A549 (cell line): ENCODE data around the gene CDHR5.

Source experiments
- HOXA7 ChIP-seq: fragments of 250-450 bp; sonication (Bioruptor Pico); IDR thresholded peaks from 2 replicates; pipeline ENCODE4 v1.5.0; 2020; ENCODE audit warnings: mild to moderate bottlenecking, moderate library complexity
- NFE2L2 ChIP-seq: fragments of 150-350 bp; conservative IDR thresholded peaks from 2 replicates; pipeline ENCODE4 v1.6.1; 2014; ENCODE audit warnings: low read length
- POLR2A ChIP-seq: IDR thresholded peaks from 2 replicates; pipeline ENCODE4 v1.6.1; 2012; ENCODE audit warnings: mild to moderate bottlenecking, low read length
- TF ChIP-seq, protein P1 (sequence below): IDR thresholded peaks from 2 replicates; pipeline ENCODE4 v1.6.1; 2012
- TF ChIP-seq, protein P2 (sequence below): fragments of >200 bp; sonication (Bioruptor Twin); formaldehyde crosslinking; IDR thresholded peaks from 3 replicates; pipeline ENCODE4 v1.5.1; 2016
- TF ChIP-seq, protein P3 (sequence below): fragments of 200-600 bp; sonication (generic); IDR thresholded peaks from 2 replicates; pipeline ENCODE4 v1.6.1; 2016; ENCODE audit warnings: antibody characterized with exemption, mild to moderate bottlenecking, moderate library complexity

DNA sequence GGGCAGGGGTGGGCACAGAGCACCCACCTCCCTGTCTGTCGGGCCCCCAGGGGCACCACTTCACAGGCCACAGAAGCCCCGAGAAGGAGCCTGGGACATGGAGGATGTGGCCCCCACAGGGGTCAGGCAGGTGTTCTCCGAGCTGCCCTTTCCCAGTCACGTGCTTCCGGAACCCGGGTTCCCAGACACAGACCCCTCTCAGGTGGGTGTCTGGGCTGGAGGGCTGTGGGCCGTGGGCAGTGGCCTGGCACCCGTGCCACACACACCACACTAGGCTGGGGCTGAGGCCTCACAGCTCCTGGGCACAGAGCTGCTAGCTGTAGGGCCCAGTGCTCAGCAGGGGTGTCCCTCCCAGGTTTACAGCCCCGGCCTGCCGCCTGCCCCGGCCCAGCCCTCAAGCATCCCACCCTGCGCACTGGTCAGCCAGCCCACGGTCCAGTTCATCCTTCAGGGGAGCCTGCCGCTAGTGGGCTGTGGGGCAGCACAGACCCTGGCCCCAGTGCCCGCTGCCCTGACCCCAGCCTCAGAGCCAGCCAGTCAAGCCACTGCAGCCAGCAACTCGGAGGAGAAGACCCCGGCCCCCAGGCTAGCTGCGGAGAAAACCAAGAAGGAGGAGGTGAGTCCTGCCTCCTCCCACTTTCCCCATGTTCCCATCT is 14.5 kb downstream of the CDHR5 start:
- TF ChIP-seq POLR2A (no peak), HOXA7 (no peak), NFE2L2 (no peak)
- TF ChIP-seq, protein P1, sequence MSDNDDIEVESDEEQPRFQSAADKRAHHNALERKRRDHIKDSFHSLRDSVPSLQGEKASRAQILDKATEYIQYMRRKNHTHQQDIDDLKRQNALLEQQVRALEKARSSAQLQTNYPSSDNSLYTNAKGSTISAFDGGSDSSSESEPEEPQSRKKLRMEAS, result no peak
- TF ChIP-seq, protein P2, sequence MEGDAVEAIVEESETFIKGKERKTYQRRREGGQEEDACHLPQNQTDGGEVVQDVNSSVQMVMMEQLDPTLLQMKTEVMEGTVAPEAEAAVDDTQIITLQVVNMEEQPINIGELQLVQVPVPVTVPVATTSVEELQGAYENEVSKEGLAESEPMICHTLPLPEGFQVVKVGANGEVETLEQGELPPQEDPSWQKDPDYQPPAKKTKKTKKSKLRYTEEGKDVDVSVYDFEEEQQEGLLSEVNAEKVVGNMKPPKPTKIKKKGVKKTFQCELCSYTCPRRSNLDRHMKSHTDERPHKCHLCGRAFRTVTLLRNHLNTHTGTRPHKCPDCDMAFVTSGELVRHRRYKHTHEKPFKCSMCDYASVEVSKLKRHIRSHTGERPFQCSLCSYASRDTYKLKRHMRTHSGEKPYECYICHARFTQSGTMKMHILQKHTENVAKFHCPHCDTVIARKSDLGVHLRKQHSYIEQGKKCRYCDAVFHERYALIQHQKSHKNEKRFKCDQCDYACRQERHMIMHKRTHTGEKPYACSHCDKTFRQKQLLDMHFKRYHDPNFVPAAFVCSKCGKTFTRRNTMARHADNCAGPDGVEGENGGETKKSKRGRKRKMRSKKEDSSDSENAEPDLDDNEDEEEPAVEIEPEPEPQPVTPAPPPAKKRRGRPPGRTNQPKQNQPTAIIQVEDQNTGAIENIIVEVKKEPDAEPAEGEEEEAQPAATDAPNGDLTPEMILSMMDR, result no peak
- TF ChIP-seq, protein P3, sequence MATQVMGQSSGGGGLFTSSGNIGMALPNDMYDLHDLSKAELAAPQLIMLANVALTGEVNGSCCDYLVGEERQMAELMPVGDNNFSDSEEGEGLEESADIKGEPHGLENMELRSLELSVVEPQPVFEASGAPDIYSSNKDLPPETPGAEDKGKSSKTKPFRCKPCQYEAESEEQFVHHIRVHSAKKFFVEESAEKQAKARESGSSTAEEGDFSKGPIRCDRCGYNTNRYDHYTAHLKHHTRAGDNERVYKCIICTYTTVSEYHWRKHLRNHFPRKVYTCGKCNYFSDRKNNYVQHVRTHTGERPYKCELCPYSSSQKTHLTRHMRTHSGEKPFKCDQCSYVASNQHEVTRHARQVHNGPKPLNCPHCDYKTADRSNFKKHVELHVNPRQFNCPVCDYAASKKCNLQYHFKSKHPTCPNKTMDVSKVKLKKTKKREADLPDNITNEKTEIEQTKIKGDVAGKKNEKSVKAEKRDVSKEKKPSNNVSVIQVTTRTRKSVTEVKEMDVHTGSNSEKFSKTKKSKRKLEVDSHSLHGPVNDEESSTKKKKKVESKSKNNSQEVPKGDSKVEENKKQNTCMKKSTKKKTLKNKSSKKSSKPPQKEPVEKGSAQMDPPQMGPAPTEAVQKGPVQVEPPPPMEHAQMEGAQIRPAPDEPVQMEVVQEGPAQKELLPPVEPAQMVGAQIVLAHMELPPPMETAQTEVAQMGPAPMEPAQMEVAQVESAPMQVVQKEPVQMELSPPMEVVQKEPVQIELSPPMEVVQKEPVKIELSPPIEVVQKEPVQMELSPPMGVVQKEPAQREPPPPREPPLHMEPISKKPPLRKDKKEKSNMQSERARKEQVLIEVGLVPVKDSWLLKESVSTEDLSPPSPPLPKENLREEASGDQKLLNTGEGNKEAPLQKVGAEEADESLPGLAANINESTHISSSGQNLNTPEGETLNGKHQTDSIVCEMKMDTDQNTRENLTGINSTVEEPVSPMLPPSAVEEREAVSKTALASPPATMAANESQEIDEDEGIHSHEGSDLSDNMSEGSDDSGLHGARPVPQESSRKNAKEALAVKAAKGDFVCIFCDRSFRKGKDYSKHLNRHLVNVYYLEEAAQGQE, result no peak
